ENCODE measurements around the gene ZC3H7B. TPM values are rescaled to one million over a fixed set of nuclear protein-coding genes. Genes with fewer than 3 reads are reported as not detected.

ZC3H7B gene
- total and polyA plus RNA-seq, 4 donors: 31.5 to 55.8 (median 34.3) TPM

DNA sequence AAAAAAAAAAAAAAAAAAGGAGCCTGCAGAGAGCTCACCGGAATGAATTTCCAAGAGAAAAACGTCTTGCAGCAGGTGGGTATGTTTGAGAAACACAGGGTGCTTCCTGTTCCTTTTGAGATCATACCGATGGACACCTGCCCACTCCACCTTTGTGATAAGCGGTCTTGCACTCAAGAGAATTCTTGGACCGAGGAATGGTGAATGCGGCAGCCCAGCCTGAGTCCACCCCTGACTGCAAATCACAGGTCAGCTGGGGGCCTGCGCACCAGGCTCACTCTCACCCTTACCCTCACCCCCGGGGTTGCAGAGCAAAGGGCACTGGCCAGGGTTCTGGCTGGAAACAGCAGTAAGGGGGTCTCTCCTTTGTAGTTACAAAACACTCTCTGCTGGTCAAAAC lies 63.6 kb downstream of the ZC3H7B start:
- DNase-seq: no peak
- 50 to 72% methylated on average over 8 of the region's 8 CpGs for WGBS, 2 donors
- Histone ChIP-seq H3K4me3 (no peak overlapping the region), H3K27ac (ENCODE audit: low read depth in 1 of 2, low read length in 1 of 2) (peak overlapping the region in 1 of 2 donors; percentile 32), H3K36me3 (ENCODE audit: control insufficient read depth in 4 of 4, insufficient read depth in 4 of 4, low read length in 4 of 4) (no peaks in the 10 kb centered on the region), H3K9me3 (ENCODE audit: control insufficient read depth in 4 of 4, insufficient read depth in 3 of 4, low read length in 3 of 4) (no peaks in the 10 kb centered on the region), H3K9ac (ENCODE audit: insufficient read depth in 1 of 2, low read length in 2 of 2) (no peak overlapping the region), H3K27me3 (ENCODE audit: control insufficient read depth in 3 of 3, insufficient read depth in 3 of 3, low read length in 2 of 3) (no peaks in the 10 kb centered on the region), H3K4me1 (ENCODE audit: control insufficient read depth in 5 of 5, insufficient read depth in 5 of 5, low read length in 5 of 5) (peaks cover 7 to 50% (median 28%) of the 10 kb centered on the region in 5 donors)
- TF ChIP-seq, protein P1, sequence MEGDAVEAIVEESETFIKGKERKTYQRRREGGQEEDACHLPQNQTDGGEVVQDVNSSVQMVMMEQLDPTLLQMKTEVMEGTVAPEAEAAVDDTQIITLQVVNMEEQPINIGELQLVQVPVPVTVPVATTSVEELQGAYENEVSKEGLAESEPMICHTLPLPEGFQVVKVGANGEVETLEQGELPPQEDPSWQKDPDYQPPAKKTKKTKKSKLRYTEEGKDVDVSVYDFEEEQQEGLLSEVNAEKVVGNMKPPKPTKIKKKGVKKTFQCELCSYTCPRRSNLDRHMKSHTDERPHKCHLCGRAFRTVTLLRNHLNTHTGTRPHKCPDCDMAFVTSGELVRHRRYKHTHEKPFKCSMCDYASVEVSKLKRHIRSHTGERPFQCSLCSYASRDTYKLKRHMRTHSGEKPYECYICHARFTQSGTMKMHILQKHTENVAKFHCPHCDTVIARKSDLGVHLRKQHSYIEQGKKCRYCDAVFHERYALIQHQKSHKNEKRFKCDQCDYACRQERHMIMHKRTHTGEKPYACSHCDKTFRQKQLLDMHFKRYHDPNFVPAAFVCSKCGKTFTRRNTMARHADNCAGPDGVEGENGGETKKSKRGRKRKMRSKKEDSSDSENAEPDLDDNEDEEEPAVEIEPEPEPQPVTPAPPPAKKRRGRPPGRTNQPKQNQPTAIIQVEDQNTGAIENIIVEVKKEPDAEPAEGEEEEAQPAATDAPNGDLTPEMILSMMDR (IDR thresholded peaks at IDR 0.05; ENCODE audit: control extremely low read depth, extremely low read depth): no peak
- ATAC-seq (ENCODE audit: insufficient read depth, low FRiP score): no peak

DNA sequence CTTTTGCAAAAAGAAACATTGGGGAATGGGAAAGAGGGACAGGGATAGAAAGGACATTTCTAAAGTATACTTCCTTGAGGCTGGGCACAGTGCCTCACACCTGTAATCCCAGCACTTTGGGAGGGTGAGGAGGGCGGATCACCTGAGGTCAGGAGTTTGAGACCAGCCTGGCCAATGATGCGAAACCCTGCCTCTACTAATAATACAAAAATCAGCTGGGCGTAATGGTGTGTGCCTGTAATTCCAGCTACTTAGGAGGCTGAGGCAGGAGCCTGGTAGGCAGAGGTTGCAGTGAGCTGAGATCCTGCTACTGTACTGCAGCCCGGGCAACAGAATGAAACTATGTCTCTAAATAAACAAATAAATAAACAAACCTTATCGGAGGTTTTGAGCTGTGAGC lies 64.1 kb downstream of the ZC3H7B start:
- Histone ChIP-seq H3K27me3 (ENCODE audit: control insufficient read depth in 3 of 3, insufficient read depth in 3 of 3, low read length in 2 of 3) (no peaks in the 10 kb centered on the region), H3K9ac (ENCODE audit: insufficient read depth in 1 of 2, low read length in 2 of 2) (no peak overlapping the region), H3K27ac (ENCODE audit: low read depth in 1 of 2, low read length in 1 of 2) (no peak overlapping the region), H3K36me3 (ENCODE audit: control insufficient read depth in 4 of 4, insufficient read depth in 4 of 4, low read length in 4 of 4) (no peaks in the 10 kb centered on the region), H3K4me3 (no peak overlapping the region), H3K9me3 (ENCODE audit: control insufficient read depth in 4 of 4, insufficient read depth in 3 of 4, low read length in 3 of 4) (no peaks in the 10 kb centered on the region), H3K4me1 (ENCODE audit: control insufficient read depth in 5 of 5, insufficient read depth in 5 of 5, low read length in 5 of 5) (peaks cover 7 to 50% (median 28%) of the 10 kb centered on the region in 5 donors)
- TF ChIP-seq, protein P1 (IDR thresholded peaks at IDR 0.05; ENCODE audit: control extremely low read depth, extremely low read depth): no peak
- DNase-seq (peak in 2 of 3 donors; percentile 29 to 44), ATAC-seq (ENCODE audit: insufficient read depth, low FRiP score) (no peak)
- 65 to 72% methylated on average over 5 of the region's 5 CpGs for WGBS, 2 donors

DNA sequence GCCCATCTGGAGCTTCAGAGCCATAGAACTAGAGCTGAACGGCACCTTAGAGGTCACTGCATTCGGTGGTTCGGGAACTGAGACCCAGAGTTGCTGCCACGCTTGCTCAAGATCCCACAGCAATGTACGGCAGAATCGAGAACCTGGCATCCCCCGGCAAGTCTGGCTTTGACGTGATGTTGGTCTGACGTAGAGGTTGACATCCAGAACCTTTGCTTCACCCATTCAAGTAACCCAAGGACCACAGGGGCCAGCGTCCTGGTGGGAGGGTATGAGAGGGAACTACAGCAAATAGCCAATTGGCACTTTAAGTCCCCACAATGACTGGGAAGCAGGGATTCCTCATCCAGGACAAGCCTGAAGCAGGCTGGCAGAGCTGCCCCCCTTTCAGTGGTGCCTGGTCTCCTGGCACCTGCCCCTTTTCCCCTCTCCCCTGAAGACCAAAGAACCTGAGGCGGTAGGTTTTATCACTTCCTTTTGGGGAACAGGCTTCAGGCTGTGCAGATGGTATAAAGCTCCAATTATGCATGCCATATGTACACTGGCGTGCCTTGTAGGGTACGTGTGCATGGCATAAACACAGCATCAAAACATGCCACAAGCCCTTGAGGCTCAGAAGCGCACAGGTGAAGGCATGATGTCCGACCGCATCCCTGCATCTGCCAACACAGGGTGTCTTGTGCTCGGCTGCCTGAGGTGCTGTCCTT lies 65.2 kb downstream of the ZC3H7B start:
- H3K9me3 ChIP-seq (ENCODE audit: control insufficient read depth in 4 of 4, insufficient read depth in 3 of 4, low read length in 3 of 4): no peaks in the 10 kb centered on the region
- 64 to 67% methylated on average over 17 of the region's 17 CpGs for whole genome bisulfite sequencing, 2 donors
- no peak for ATAC-seq (ENCODE audit: insufficient read depth, low FRiP score)
- H3K4me1 ChIP-seq (ENCODE audit: control insufficient read depth in 5 of 5, insufficient read depth in 5 of 5, low read length in 5 of 5): peaks cover 7 to 50% (median 28%) of the 10 kb centered on the region in 5 donors
- peak overlapping the region in 1 of 2 donors; percentile 76 for H3K27ac ChIP-seq (ENCODE audit: low read depth in 1 of 2, low read length in 1 of 2)
- peaks cover 0 to 2% (median 0%) of the 10 kb centered on the region in 4 donors for H3K36me3 ChIP-seq (ENCODE audit: control insufficient read depth in 4 of 4, insufficient read depth in 4 of 4, low read length in 4 of 4)
- H3K4me3 ChIP-seq: no peak overlapping the region
- peak in 1 of 3 donors; percentile 15 for DNase-seq
- TF ChIP-seq, protein P1 (IDR thresholded peaks at IDR 0.05; ENCODE audit: control extremely low read depth, extremely low read depth): no peak
- no peaks in the 10 kb centered on the region for H3K27me3 ChIP-seq (ENCODE audit: control insufficient read depth in 3 of 3, insufficient read depth in 3 of 3, low read length in 2 of 3)
- peak overlapping the region in 1 of 2 donors; percentile 73 for H3K9ac ChIP-seq (ENCODE audit: insufficient read depth in 1 of 2, low read length in 2 of 2)

All from lung (tissue), 12 donors.